AG08396 (cell line): Measurements from ENCODE around the gene DUSP5.

Experiments used
- DNase-seq: peaks from one replicate; pipeline ENCODE4 v3.0.0; 2012; ENCODE audit warnings: low spot score, mixed read lengths

DUSP5 gene

DNA sequence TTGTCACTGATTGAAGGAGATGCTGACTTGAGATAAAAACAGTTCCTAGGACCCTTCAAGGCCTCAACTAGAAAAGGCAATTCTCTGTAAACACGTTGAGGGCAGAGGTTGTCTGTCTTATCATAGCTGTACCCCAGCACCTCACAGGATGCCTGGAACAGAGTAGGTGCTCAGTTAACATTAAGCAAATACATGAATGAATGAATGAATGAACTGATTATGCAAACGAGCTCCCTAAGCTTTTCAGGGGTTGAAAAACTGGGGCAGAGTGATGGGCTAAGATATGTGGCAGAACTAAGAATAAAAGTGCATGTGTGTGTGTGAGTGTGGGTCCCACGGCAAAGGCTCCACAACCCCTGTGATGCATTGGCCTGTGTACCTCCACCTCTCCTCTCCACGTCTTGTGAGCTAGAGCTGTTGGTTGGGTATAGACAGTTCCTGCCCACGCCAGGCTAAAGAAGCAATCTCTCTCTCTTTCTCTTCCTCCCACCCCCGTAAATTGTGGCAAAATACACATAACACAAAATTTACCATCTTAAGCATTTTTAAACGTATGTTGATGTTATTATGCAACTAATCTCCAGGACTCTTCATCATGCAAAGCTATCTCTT is 48.9 kb downstream of the DUSP5 start:
- no peak for DNase-seq

GRCh38 chr10:110547139-110547761 is 49.5 kb downstream of the DUSP5 start:
- DNase-seq, result peak; percentile 58

GRCh38 chr10:110548002-110548401 is 50.3 kb downstream of the DUSP5 start:
- DNase-seq, result no peak

DNA sequence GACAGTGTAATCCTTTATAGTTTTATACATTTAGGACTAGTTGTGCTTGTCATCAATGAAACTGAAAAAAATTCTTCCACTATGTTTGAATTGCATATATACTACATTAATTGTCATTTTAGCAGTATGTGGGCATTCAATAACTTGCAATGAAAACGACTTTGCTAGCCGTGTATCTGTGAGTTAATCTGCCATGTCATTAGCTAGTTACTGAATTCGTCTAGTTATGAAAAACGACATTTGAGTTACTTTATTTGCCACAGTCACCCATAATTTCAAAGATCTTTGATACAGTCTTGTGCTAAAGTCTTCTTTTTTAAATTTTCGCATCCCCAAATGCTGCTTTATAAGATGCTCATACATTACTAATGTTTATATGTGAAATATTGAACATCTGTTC is 51.5 kb downstream of the DUSP5 start:
- DNase-seq, result no peak

- DNase-seq, result no peak
Observed at GRCh38 chr10:110553905-110554304, 56.2 kb downstream of the DUSP5 start.

GRCh38 chr10:110556296-110556695 is 58.6 kb downstream of the DUSP5 start:
- no peak for DNase-seq

- peak; percentile 48 for DNase-seq
Observed at GRCh38 chr10:110556969-110557601, 59.4 kb downstream of the DUSP5 start.

DNA sequence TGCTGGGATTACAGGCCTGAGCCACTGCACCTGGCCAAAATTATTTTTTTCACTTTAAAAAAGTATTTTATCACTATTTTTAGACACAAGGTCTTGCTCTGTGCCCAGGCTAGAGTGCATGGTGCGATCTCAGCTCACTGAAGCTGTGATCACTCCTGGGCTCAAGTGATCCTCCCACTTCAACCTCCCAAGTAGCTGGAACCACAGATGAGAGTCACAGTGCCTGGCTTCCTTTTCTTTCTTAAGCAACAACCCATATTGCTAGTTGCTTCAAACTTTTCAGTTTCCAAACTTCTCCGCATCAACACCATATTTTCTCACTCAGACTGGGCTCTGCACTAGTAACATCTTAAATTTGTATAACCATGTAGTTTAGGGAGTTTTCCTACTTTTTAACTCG is 60.3 kb downstream of the DUSP5 start:
- no peak for DNase-seq

- no peak for DNase-seq
Observed at GRCh38 chr10:110560012-110560411, 62.3 kb downstream of the DUSP5 start.
